HepG2 (cell line): ENCODE measurements around the gene NCOR2. TPM values are rescaled to one million over a fixed set of nuclear protein-coding genes. Genes with fewer than 3 reads are reported as not detected.

Experiments used
- ATAC-seq: fragments of 200-7000 bp; cut with Tn5 transposase; 3 replicates; pipeline ENCODE4 v1.9.1; 2020; ENCODE audit warnings: mild to moderate bottlenecking, moderate library complexity
- BruUV-seq: library from RNA; stranded (reverse); fragments of 400-500 nt; replicated peaks from 2 replicates; lab custom pipeline; 2021; lab: Mats Ljungman, UMichigan
- CTCF ChIA-PET: fragments of 300-600 bp; formaldehyde crosslinking; extraction: SDS; loops from one replicate; lab custom pipeline; 2021; ENCODE audit warnings: low total read pairs, inconsistent platforms, low intra/inter-chr PET ratio; lab: Yijun Ruan, JAX
- POLR2A ChIA-PET: fragments of 350-600 bp; sonication (Branson Sonifier 250); formaldehyde crosslinking; loops from one replicate; lab custom pipeline; 2020; ENCODE audit warnings: antibody characterized with exemption, inconsistent platforms; lab: Yijun Ruan, JAX
- DNase-seq: peaks from one replicate; pipeline ENCODE4 v3.0.0-alpha.2; 2015; ENCODE audit warnings: low spot score
- FAIRE-seq: peaks from 3 replicates; lab custom pipeline; 2011; peaks lifted over from hg19 to GRCh38; lab: Jason Lieb, UNC
- H2AFZ ChIP-seq: one replicate; pipeline ENCODE4 v1.6.1; 2011; ENCODE audit warnings: low read length, inconsistent platforms
- H3K27ac ChIP-seq: fragments of 300-600 bp; 3 replicates; pipeline ENCODE4 v1.8.0; 2011; ENCODE audit warnings: mixed run types, mild to moderate bottlenecking, mixed read lengths, low read length, inconsistent platforms; ENCODE audit not compliant: insufficient read depth; ENCODE audit errors: extremely low read length
- H3K27me3 ChIP-seq, 2 experiments: fragments of 200-600 bp in 1 of 2; 2 replicates in 1 of 2; 3 replicates in 1 of 2; pipeline versions ENCODE4 v1.6.0 to v1.8.0; 2011; ENCODE audit warnings: low read length in 2 of 2, mild to moderate bottlenecking in 2 of 2, moderate library complexity in 2 of 2, inconsistent platforms in 1 of 2; ENCODE audit not compliant: insufficient read depth in 2 of 2, control insufficient read depth in 1 of 2
- H3K36me3 ChIP-seq, 2 experiments: fragments of 200-600 bp in 1 of 2; replicated peaks in 1 of 2; 2 replicates in 1 of 2; 3 replicates in 1 of 2; pipeline versions ENCODE4 v1.5.1 to v1.8.0; 2011; ENCODE audit warnings: low read length in 2 of 2, inconsistent platforms in 1 of 2; ENCODE audit not compliant: insufficient read depth in 2 of 2, control insufficient read depth in 1 of 2
- H3K4me1 ChIP-seq: 2 replicates; pipeline ENCODE4 v1.5.1; 2012; ENCODE audit warnings: low read length, inconsistent platforms; ENCODE audit not compliant: insufficient read depth
- H3K4me2 ChIP-seq: 2 replicates; pipeline ENCODE4 v1.6.0; 2011; ENCODE audit warnings: low read depth, low read length, inconsistent platforms
- H3K4me3 ChIP-seq, 3 experiments: fragments of 200-600 bp in 1 of 3; sonication (generic), shearing (Covaris generic) in 1 of 3; replicated peaks in 1 of 3; 2 replicates each; pipeline ENCODE4 v1.5.1; 2011 to 2016; ENCODE audit warnings: low read length in 3 of 3, inconsistent platforms in 2 of 3, low read depth in 2 of 3, mild to moderate bottlenecking in 2 of 3, control low read depth in 1 of 3, mixed read lengths in 1 of 3; ENCODE audit not compliant: insufficient read depth in 1 of 3
- H3K79me2 ChIP-seq: one replicate; pipeline ENCODE4 v1.6.1; 2011; ENCODE audit warnings: low read length, inconsistent platforms; ENCODE audit not compliant: insufficient read depth
- H3K9ac ChIP-seq: 2 replicates; pipeline ENCODE4 v1.6.0; 2011; ENCODE audit warnings: mild to moderate bottlenecking, low read depth, low read length, inconsistent platforms; ENCODE audit not compliant: insufficient read depth
- H3K9me3 ChIP-seq: 2 replicates; pipeline ENCODE4 v1.5.1; 2012; ENCODE audit warnings: mild to moderate bottlenecking, low read length
- H4K20me1 ChIP-seq: 2 replicates; pipeline ENCODE4 v1.6.0; 2011; ENCODE audit warnings: inconsistent platforms, mild to moderate bottlenecking, low read length, moderate library complexity; ENCODE audit not compliant: insufficient read depth
- ATF2 ChIP-seq: sonication (generic); formaldehyde crosslinking; IDR thresholded peaks from 2 replicates; pipeline ENCODE4 v1.4.0; 2020; ENCODE audit warnings: missing genetic modification reagents
- DMTF1 ChIP-seq: sonication (generic); formaldehyde crosslinking; IDR thresholded peaks from 2 replicates; pipeline ENCODE4 v1.4.0; 2020; ENCODE audit warnings: mild to moderate bottlenecking, missing genetic modification reagents
- ERF ChIP-seq: IDR thresholded peaks from 2 replicates; pipeline ENCODE4 v1.6.1; 2018; ENCODE audit warnings: missing biosample characterization, missing genetic modification reagents
- FOSL2 ChIP-seq: sonication (generic); formaldehyde crosslinking; IDR thresholded peaks from 2 replicates; pipeline ENCODE4 v1.4.0; 2020; ENCODE audit warnings: missing genetic modification reagents
- GATAD2A ChIP-seq: IDR thresholded peaks from 2 replicates; pipeline ENCODE4 v1.6.1; 2016
- HDAC1 ChIP-seq: sonication (generic); formaldehyde crosslinking; IDR thresholded peaks from 2 replicates; pipeline ENCODE4 v1.5.1; 2020; ENCODE audit warnings: mild to moderate bottlenecking, missing genetic modification reagents
- HOXA7 ChIP-seq: sonication (generic); formaldehyde crosslinking; IDR thresholded peaks from 2 replicates; pipeline ENCODE4 v1.8.1; 2022; ENCODE audit warnings: mild to moderate bottlenecking, missing genetic modification reagents, moderate library complexity
- KDM4B ChIP-seq: sonication (generic); formaldehyde crosslinking; IDR thresholded peaks from 2 replicates; pipeline ENCODE4 v1.4.0; 2020; ENCODE audit warnings: missing genetic modification reagents
- NCOA2 ChIP-seq: sonication (generic); formaldehyde crosslinking; IDR thresholded peaks from 2 replicates; pipeline ENCODE4 v1.8.0; 2022; ENCODE audit warnings: inconsistent platforms
- NFKBIZ ChIP-seq: IDR thresholded peaks from 2 replicates; pipeline ENCODE4 v1.6.1; 2018; ENCODE audit warnings: missing genetic modification reagents, missing compliant biosample characterization
- NFYB ChIP-seq: sonication (generic); formaldehyde crosslinking; IDR thresholded peaks from 2 replicates; pipeline ENCODE4 v1.4.0; 2020; ENCODE audit warnings: missing genetic modification reagents
- ONECUT2 ChIP-seq: sonication (generic); formaldehyde crosslinking; IDR thresholded peaks from 2 replicates; pipeline ENCODE4 v1.4.0; 2020; ENCODE audit warnings: missing genetic modification reagents
- RXRA ChIP-seq: sonication (generic); formaldehyde crosslinking; IDR thresholded peaks from 2 replicates; pipeline ENCODE4 v1.5.1; 2020; ENCODE audit warnings: missing genetic modification reagents
- SALL2 ChIP-seq: sonication (generic); formaldehyde crosslinking; IDR thresholded peaks from 2 replicates; pipeline ENCODE4 v1.8.1; 2023; ENCODE audit warnings: mild to moderate bottlenecking, missing genetic modification reagents, inconsistent platforms
- ZBTB25 ChIP-seq: IDR thresholded peaks from 2 replicates; pipeline ENCODE4 v1.6.1; 2018; ENCODE audit warnings: missing genetic modification reagents
- ZBTB38 ChIP-seq: sonication (generic); formaldehyde crosslinking; IDR thresholded peaks from 2 replicates; pipeline ENCODE4 v1.5.1; 2020; ENCODE audit warnings: mild to moderate bottlenecking, missing genetic modification reagents
- ZKSCAN8 ChIP-seq: IDR thresholded peaks from 2 replicates; pipeline ENCODE4 v1.6.1; 2016; ENCODE audit warnings: borderline replicate concordance, missing genetic modification reagents, missing compliant biosample characterization
- ZNF331 ChIP-seq: sonication (generic); formaldehyde crosslinking; IDR thresholded peaks from 2 replicates; pipeline ENCODE4 v1.4.0; 2020; ENCODE audit warnings: missing genetic modification reagents
- WGBS: methylation state at CpG from one replicate; pipeline ENCODE4 v1.1.6; 2017; ENCODE audit warnings: low lambda C conversion rate; 5-methylcytosine and 5-hydroxymethylcytosine counted together
- in situ Hi-C: cut with HindIII; loops from 2 replicates; pipeline ENCODE4 v1.10.0; 2017; ENCODE audit warnings: low pct_unique_long_range_greater_than_20kb; ENCODE audit not compliant: extremely low pct_ligation_motif_present
- intact Hi-C: fragments of 100-400 bp; cut with micrococcal nuclease; formaldehyde crosslinking; loops from one replicate; pipeline ENCODE4 v1.10.0; 2022; ENCODE audit not compliant: unreplicated experiment
- polyA plus RNA-seq, 8 experiments: library from polyadenylated mRNA; depleted of rRNA in 3 of 8; stranded (reverse) in 7 of 8; unstranded in 1 of 8; fragments of >200 nt; fragmentation: Illumina TruSeq in 4 of 8; extraction: Trizol in 4 of 8; gene quantifications; 2 replicates each; pipeline versions ENCODE4 v1.2.1 to v1.2.3, GENCODE V29; 2011 to 2016; ENCODE audit warnings: low read depth in 4 of 8, missing spikeins in 1 of 8, mixed read lengths in 1 of 8; ENCODE audit not compliant: insufficient read depth in 1 of 8
- total RNA-seq, 5 experiments: library from RNA; depleted of rRNA; stranded (reverse); fragments of >200 nt; fragmentation: Illumina TruSeq; extraction: Trizol; gene quantifications; 2 replicates each; pipeline ENCODE4 v1.2.3, GENCODE V29; 2016; ENCODE audit warnings: low read depth in 1 of 5
- TF ChIP-seq, protein P1 (sequence below): fragments of 450-650 bp; IDR thresholded peaks from 2 replicates; pipeline ENCODE4 v1.6.1; 2017

NCOR2 gene
- total and polyA plus RNA-seq, 2 of the 13 experiments (the other 11 are each of a cell fraction or from before 2014, with no cell fraction given), result 4.5 to 5.7 TPM

DNA sequence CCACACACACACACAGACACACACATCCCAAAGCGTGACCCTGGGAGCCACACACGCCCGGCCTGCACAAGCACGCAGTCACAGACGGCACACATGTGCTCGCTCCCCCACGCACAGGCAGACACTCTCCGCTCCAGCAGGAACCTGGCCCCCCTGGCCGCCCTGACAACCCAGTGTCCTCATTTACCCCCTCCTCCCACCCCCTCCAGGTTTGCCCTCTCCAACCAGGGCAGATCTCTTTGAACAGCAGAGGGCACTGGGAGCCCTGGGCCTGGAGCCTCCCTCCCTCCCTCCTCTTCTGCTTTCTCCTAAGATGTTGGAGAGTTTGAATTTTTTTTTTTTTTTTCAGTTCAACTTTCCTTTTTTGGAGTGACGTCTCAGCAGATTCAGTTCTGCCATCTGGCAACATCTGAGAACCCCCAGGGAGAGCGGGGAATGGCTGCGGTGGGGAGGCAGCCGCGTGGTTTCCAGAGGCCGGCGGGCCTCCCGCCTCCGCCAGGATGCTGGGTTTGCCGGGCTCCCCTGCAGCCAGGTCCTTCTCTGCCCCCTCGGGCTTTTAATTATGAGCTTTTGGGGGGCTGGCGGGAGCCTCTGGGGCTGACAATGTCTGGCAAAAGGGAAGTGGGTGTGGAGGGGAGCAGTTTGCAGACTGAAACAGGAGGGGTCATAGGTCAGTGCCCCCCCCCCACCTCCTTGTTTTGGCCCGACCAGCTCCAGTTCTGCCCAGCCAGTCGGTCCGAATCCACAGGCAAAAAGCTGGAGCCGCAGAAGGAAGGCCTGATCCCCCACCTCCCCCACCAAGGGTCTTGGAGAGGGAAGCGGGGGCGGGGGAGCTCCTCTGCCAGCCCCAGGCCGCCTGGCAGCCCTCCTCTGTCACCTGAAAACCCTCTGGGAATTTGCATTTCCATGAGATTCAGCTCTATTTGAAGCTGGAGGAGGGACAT is 1.3 kb upstream of the NCOR2 start:
- Histone ChIP-seq H3K9ac (no peak overlapping the region), H3K4me3 (peak overlapping the region; percentile 76 to 90 (median 82); a peak in 4 of 6 replicates)
- 10% methylated on average over 16 of the region's 28 CpGs for WGBS
- TF ChIP-seq HOXA7 (CRISPR knock-in tag) (no peak), FOSL2 (CRISPR knock-in tag) (no peak), NFYB (CRISPR knock-in tag) (no peak), ZNF331 (no peak), ATF2 (CRISPR knock-in tag) (no peak), ONECUT2 (CRISPR knock-in tag) (no peak), SALL2 (no peak), ZKSCAN8 (CRISPR knock-in tag) (no peak), HDAC1 (CRISPR knock-in tag) (peak; percentile 13; the same call in 1 of the 2 replicates), ZBTB38 (no peak), ZBTB25 (no peak), KDM4B (CRISPR knock-in tag) (no peak), GATAD2A (no peak), NCOA2 (CRISPR knock-in tag) (no peak), ERF (CRISPR knock-in tag) (no peak), DMTF1 (CRISPR knock-in tag) (no peak), RXRA (CRISPR knock-in tag) (peak; percentile 12; the same call in 1 of the 2 replicates), NFKBIZ (CRISPR knock-in tag) (no peak)
- TF ChIP-seq, protein P1, sequence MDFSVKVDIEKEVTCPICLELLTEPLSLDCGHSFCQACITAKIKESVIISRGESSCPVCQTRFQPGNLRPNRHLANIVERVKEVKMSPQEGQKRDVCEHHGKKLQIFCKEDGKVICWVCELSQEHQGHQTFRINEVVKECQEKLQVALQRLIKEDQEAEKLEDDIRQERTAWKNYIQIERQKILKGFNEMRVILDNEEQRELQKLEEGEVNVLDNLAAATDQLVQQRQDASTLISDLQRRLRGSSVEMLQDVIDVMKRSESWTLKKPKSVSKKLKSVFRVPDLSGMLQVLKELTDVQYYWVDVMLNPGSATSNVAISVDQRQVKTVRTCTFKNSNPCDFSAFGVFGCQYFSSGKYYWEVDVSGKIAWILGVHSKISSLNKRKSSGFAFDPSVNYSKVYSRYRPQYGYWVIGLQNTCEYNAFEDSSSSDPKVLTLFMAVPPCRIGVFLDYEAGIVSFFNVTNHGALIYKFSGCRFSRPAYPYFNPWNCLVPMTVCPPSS, result no peak

More for the DNA sequence above, 1.3 kb upstream of the NCOR2 start:
- Histone ChIP-seq H3K9me3 (no peaks in the 10 kb centered on the region), H3K27me3 (peaks cover 4 to 17% of the 10 kb centered on the region in 2 experiments; a peak in 4 of 5 replicates), H3K4me1 (peaks cover 31% of the 10 kb centered on the region), H4K20me1 (peaks cover 22% of the 10 kb centered on the region; the same call in 1 of the 2 replicates), H2AFZ (no peak overlapping the region), H3K27ac (no peak overlapping the region), H3K36me3 (no peaks in the 10 kb centered on the region), H3K79me2 (peaks cover 24% of the 10 kb centered on the region), H3K4me2 (peak overlapping the region; percentile 98)
- in situ Hi-C loops, result loop anchor here (5.0 kb wide), 1 partner anchor 199 kb away; no protein-coding TSS in a partner anchor
- DNase-seq (no peak), ATAC-seq (peak; percentile 8; the same call in 2 of the 3 replicates), FAIRE-seq (no peak)
- CTCF ChIA-PET, result interaction anchor here (0.6 kb wide), 1 partner anchor 119 kb away, joined by 3 read pairs; no protein-coding TSS in a partner anchor
- intact Hi-C loops, result loop anchor here (10.0 kb wide), 3 partner anchors 54 to 206 kb away; no protein-coding TSS in a partner anchor
- BruUV-seq, result no TSS peak
- POLR2A ChIA-PET, result interaction anchor here (0.6 kb wide), 1 partner anchor 181 kb away, joined by 4 read pairs; no protein-coding TSS in a partner anchor
